ENCODE data around the gene TRPM8.

DNA sequence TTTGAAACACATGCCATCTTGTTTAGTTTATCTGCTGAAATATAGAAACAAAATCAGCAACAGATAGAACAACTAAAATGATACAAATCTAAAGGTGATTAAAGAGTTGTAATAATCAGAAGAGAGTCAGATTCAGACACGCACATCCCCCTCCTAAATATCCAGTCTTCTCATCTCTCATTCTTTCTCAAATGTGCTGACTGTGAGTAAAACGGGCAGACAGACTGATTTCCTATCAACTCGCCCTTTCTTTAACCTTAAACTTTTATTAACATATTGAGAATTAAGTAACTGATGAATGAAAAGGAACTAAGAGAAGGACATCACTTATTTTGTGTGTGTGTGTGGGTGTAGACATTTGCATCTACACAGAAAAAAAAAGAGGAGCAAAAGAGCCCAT, 98.7 kb downstream of the TRPM8 start:
- TF ChIP-seq EZH2 (IDR thresholded peaks at IDR 0.05; ENCODE audit: insufficient read depth, poor library complexity, severe bottlenecking) (no peak), EZH2phosphoT487 (IDR thresholded peaks at IDR 0.05; ENCODE audit: insufficient read depth, low read depth) (no peak)

Data from GM23248 (cell line).